Fibroblast of skin of back (primary cell): ENCODE results near the gene TNS1.
A peak's percentile ranks its signal among the peaks of the same experiment; 100 is the strongest.

Experiments used
- DNase-seq: peaks from one replicate; pipeline ENCODE4 v3.0.0-alpha.2; 2013

TNS1 gene

DNA sequence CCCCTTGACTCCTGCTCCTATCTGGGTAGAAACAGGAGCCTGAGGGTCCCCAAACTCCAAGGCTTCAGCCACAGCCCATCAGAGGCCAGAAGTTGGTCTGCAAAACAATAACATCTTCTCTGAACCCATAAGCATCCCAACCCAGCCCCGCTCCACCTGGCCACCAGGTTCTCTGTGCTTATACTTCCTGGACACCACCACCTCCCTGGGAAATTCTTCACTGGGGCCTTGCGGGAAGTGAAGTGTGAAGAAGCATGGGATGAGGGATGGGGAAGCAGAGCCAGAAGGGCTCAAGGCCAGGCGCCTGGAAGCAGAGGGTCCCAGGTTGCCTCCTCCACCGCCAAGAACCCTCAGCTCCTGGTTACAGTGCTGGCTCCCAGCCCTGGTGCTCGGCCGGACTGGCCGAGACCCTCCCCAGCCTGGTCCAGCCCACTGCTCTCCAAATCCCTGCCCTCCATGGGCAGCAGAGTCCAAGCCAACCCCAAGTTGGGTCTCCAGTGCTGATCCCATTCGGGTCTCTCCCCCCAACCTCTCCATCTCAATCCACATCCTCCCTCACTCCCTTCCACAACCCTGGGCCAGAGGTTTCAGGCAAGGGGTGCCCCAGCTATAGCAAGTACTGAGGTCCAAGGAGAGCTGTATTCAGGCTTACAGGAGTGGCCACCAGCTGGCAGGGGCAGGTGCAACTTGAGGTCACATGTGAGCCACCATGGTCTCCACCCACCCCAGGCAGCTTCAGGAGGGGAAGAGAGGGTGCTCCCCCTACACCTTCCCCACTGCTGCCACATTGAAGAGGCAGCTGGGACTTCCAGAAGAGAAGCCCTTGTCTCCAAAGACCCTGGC, 60.7 kb downstream of the TNS1 start:
- no peak for DNase-seq

DNA sequence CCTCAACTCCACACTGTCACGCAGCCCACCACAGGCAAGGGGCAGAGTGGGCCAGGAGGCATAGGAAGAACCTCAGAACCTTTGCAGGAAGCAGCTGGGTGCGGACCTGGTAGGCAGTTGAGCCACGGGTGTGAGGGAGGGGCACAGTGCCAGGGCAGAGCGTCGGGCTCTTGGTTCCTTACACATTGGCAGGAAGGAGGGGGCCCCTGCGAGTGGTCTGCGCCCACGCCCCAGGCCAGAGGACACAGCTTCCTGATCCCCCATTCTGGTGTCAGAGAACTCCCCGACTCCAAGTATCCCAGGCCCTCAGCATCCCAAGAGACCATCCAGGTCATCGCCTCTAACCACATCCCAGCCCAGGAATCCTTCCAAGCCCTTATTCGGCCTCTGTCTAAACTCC, 61.5 kb downstream of the TNS1 start:
- DNase-seq, result no peak

DNA sequence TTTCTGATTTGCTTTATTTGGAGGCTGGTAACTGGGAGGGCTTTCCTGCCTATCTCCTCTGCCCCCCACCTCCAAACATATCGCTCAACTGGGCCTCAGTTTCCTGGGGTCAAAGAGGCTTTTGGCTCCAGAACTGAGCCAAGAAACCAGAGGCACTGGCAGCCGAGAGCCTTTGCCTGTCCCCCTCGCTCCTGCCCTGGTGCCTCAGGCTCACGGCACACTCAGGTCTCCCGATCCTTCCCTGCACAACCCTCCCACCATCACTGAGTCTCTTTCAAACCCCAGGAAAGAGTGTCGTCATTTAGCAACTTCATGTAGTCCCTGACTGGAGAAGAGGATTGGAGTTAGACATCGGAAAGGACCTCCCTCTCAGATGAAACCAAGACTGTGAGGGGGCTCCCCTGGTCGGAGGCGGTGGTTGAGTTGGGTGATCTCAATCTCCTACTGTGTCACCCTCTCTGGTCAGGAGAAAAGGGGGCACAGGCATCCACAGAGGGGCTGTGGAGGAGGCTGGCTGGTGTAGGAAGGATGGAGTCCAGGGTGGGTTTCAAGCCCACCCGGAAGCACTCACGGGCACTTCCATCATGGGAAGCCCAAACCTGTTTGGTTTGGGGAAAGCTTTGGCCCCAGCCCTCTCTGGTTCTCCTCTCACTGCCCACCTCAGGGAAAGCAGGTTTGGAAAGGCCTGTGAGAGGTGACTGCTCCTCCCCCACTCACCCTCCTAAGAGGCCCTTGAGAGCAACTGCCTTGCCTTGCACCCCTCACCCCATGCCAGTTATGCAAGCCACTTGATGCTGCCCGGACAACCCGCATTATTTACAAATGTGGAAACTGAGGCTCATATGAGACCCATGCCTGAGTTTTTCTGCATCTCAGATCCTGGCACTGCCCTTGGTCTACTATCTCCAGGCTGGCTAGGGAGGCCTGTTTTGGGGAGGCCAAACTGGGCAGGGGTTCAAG, 62.3 kb downstream of the TNS1 start:
- no peak for DNase-seq

DNA sequence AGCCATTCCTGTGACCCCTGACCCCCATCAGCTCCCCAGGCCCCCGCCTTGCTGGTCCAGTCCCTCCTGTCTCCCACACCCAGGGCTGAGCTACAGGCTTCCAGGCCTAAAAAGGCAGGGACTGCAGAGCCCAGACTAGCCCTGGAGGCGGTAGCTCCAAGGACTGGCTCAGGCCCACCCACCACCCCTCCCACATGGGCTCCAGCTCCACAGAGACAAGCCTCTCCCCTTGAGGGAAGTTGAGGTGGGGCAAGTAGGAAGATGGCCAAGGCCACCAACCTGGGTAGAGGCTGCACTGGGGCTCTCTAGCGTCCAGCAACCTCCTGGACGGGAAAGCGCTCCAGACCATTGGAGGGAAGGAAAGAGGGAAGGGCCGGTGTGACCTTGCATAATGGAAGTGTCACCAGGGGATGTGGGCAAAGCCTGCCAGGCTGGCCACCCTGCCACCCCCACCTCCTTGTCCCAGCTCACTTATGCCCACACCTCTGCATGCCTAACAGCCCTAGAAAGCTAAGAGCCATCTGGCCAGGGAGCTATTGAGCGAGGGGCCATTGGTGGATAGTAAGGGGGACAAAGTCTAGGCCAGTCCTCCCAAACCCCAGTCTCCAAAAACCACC, 63.1 kb downstream of the TNS1 start:
- DNase-seq, result no peak

DNA sequence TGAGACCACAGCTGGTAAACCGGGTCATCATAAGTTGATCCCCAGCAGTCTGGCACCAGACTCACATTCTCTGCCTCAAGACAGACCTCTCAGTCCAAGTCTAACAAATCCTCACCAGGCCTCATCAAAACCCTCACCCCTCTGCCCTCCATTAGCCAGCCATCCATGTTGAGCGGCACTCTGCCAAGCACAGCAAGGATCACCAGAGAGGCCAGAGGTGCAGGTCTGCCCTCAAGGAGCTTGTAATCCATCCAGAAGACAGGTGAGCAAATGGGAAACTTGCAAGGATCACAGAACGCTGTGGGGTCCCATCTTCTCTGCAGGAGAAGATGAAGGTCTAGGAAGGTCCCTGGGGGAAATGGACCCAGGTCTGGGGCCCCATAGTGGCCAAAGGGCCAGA, 63.6 kb downstream of the TNS1 start:
- no peak for DNase-seq

DNA sequence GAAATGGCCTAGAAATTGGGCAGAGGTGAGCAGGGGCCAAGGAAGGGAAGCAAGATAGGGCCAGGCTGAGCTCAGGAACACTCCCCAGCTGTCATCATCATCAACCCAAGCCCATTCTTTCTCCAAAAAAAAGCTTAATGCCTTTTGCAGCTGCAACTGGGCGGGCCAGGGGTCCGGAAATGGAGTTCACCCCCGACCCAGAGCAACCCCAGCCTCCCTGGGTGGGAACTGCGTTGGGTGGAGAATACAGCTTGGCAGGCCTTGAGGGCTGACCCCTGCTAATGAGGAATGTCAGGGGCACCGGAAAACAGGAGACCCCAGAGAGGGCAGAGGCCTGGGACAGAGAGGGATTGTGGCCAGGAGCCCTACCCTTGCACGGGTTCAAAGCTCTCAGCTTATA, 64.8 kb downstream of the TNS1 start:
- no peak for DNase-seq

DNA sequence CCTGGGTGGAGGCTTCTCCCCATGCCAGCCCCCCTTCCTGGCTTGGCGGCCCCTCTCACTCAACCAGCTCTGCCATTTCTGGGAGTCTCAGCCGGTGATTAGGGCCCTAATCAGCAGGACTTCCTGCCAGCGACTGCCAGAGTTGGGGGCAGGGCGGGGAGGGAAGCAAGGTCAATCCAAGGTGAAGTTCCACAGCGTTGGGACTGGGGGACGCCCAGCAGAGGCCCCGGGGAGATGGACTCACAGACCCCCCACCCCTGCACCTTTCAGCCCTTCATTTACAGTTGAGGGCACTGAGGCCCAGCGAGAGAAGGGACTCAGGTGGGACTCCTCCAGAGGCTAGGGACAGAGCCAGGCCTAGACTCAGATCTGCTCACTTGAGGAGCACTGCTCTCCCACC, 65.3 kb downstream of the TNS1 start:
- no peak for DNase-seq

DNA sequence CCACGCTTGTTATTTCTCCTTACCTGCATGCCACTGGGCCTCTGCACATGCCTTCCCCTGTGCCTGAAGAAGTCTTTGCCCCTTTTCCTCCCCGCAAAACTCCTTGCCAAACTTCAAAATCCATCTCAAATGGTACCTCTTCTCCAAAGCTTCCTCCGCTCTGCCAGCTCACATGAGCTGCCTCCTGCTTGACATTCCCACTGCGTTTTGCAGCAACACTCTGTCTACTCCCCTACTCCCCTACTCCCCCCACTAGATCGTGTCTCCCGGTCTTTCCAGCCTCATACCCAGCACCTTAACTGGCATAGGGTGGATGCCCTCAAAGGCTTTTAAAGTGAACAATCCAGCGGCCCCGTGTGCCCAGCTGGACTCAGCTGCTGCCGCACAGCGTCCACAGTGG, 65.8 kb downstream of the TNS1 start:
- no peak for DNase-seq

DNA sequence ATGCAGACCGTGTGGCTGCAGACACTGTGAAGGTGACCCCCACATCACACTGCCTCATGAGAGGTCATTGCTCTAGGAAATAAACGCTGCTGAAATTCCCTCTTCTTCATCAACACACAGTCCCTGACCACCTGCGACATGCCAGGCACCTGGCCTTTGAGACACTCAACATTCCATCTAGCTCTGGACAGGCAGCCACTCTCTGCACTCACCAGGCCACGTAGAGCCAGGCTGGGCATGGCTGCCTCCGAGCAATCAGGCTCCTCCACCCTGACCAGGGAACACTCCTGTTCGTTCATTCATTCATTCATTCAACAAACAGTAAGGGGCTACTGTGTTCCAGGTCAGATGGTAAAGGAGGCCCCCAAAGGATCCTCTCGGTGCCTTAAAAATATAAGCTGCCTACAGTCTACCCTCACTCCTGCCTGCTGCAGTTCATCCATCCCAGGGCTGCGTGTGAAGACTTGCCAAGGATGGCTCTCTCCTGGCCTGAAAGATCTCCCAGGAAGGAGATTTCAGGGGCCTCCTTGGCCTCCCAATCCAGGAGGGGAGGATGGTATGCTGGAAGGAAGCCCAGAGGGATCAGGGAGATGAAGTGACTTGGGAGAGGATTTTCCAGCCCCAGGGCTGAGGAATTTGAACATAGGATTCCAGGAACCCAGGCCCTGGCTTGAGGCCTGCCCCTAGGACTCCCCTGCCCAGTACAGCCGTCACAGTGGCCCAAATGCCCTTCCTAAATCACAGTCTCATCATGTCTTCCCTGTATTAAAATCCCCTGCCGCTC, 66.7 kb downstream of the TNS1 start:
- peak; percentile 91 for DNase-seq

DNA sequence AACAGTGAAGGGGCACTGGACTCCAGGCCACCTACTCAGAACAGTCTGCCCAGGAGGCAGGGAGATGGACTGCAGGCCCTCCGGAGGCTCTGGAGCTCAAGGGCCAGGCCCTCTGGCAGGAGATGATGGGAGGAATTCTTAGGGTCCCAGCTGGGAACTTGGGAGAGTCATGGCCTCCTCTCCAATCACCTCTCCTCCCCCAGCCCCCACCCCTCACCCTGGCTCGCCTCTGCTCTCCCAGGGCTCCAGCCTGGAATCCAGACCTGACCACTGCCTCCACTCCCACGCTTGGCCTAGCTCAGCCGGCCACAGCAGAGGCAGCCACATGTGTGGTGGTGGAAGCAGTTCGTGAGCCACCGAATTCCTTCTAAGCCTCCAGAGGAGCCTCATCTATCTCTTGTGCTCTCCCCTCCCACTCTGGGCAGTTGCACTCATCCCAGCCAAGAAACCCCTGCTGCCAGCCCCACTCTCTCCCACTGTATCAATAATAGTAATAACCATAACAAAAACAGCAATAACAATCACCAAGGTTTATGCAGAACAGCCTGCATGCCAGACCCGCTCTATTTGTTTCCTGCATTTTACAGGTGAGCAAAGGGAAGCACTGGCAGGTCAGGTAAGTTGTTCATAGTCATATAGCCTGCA, 67.4 kb downstream of the TNS1 start:
- peak; percentile 81 for DNase-seq

DNA sequence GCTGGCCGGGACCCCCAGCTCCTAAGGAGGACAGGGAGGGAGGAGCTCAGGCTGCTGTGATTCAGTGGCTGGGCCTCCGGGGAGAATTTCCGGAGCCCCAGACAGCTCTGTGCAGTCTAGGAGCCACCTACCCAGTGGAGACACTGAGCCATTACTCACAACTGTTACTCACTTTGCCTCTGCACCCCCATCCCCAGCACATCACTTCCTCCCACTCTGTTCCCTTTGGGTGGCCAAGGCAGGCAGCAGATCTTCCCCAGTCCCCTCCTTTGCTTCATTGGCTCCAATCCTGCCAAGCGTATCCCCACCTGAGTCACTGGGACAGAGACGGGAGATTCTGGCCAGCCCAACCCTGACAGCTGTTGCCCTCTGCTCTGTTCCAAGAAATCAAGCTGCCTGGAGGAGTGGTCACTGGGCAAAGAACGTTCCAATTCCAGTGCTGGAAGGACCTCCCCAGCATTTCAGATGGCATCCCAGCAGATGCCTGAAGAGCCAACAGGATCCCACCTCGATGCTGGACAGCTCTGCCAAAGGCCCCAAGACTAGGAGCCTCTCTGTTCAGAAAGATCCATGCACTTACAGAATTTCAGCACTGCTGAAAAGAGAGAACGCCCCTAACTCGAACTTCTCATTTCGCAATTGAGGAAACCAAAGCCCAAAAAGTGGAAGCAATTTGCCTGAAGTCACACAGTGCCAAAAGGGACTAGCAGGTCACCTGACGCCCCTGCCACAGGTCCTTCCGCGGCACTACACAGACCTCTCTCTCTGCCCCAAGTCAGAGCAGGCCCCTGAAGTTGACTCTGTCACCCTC, 68.3 kb downstream of the TNS1 start:
- DNase-seq, result peak; percentile 99

DNA sequence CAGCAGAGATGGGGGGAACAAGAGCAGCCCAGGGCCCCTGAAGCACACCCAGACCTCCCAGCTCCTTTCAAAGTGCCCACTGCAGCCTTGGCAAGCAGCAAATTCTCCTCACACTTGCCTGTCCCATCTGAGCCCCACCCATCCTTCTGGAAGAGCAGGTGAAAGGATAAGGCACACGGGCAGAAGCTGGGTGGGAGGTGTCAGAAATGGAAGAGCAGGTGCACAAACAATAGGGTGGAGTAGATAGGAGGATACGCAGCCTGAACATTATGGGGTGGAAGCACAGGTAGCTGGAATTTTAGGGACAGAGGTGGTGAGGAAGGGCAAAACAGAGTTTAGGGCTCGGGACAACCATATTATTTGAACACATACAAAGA, 69.2 kb downstream of the TNS1 start:
- DNase-seq, result no peak

DNA sequence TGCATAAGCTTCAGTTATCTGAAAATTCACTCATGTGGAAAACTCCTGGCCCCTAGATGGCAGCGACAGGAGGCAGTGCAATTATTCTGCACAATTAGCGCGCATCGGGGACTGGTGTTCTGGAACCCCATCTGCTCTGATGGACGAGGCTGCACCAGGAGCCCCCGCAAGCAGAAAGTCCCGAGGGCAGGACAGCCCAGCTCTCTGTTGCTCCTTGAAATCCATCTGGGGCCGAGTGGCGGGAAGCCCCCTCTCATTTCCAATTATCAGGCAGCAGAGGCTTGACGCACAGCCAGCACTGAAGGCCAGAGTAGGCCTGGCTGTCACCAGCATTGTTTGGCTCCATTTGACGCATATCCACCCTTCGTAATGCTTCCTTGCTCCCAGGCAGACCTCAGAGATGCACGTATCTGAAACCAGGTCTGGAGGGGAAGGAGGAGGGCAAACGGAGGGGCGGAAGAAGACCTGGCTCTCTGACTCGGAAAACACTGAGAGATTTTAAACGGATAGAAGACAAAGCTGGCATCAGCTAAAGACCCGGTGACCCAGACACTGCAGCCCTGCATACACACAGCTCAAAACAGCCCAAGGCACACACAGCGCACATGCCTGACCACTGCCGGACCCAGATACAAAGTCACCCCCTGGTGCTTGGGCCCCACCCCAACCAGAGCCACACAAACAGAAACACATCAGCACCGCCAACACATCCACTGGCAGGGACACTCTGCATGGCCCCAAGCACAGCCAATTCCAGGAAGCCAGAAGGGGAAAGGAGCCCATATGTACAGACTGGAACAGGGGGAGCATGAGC, 69.8 kb downstream of the TNS1 start:
- DNase-seq, result no peak

DNA sequence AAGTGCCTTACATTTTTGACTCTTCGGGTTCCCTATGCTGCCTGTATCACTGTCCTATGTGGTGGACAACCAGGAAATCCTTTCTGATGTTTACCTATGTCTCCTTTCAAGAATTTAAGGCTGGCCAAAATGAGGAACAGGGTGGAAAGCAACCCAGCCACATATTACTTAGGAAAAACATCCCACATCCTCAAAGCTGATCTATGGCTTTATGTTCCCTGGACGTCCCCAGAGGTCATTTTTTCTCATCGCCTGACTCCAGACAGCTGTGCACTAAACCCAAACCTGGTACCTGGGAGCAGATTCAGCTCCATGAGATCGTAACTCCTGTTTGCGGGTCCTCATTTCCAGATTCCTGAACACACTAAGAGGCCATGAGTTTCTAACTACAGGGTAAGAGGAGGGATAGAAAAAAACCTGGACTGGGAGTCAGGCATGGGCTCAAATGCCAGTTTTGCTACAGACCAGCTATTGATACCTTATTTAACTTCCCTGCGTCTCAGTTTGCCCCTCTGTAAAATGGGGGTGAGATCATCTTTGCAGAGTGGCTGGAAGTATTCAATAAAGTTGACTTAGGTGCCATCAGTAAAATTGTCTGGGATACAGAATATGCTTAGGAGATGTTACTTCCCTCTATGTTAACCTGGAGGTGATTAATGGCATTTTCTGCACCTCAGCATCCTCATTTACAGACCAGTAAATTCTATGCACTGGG, 70.8 kb downstream of the TNS1 start:
- no peak for DNase-seq

DNA sequence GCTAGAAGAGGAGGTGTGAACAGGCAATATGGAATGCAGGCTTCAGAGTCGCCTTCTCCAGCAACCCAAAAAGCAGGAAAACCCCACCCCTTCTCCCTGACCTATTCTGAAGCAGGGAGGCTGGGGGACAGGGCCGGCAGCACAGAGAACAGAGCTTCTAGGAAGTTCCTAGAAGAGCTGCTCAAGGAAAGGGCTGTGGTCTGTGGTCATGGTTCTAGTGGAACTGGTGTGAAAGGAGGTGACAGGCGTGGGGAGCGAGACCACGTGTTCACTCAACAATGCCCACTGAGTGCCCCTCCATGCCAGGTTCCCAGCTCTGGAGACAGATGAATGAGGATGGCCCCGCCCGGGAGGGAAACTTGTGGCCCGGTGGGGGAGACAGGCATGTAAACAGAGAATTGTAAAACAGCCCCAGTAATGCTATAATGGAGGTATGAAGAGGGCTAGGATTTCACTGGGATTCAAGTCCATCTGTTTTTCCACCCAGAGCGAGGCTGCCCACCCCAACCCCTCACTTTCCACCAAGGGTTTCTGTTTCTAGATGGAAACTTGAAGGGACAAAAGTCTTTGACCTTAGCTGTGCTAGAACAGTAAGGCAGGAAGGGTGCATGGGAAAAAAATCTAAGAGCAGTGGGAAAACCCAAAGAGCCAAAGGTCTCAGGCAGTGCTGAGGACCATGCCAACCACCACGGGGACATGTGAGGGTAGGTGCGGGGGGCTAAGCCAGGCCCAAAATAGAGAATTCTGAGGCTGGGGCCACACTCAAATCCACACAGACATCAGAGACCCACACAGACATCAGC, 71.8 kb downstream of the TNS1 start:
- DNase-seq, result peak; percentile 68

DNA sequence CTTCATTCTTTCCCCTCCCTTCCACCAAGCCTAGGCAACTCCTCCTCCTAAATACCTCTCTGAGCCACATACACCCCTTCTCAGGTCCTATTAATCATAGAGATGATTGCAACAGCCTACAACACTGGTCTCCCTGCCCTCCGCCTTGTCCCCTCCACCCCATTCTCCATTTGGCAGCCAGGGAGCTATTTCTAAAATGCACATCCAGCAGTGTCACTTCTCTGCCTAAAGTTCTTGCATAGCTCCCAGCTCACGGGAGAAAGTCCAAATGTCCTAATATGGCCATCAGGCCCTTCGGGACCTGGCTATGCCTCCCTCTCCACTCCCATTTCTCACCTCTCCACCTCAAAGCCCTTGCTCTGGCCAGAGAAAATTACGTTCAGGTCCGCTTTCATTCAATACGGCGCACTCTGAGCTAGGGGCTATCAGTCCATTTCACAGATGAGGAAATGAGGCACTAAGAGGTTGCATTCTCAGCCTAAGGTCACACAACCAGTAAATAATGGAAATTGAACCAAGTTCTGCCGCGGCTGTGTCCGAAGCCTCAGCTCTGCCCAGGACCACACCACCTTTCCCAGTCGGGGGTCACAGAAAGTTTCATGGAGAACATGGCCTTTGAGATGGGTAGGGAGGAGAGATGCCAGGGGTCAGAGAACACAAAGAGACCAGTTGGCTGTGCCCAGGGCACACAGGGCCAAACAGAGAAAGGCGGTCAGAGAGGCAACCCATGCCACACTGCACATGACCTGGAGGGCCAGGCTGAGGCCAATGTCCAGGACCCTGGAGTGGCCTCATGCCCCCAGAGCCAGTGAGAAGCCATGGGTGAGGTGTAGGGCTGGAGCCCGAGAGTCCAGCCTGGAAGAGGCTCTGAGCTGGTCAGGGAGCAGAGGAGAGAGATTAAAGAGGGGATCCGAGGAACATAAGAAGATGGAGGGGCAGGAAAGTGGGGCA, 72.8 kb downstream of the TNS1 start:
- peak; percentile 94 for DNase-seq

DNA sequence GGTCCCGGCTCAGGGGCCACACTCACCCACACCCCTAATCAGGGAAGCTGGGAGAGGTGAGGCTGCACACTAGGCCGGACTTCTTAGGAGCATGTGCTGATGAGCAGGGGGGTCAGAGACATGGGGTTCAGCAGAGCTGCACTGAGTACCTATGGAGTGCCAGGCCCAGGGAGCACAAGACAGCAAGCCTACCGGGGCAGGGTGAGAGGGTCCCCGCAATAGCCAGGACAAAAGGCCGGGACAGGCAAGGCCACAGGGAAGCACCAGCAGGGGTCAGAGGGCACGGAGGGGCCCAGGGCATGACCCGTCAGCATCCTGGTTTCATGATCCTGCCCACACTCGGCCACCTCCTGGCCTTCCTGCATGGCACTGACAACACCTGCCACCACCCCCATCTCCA, 73.5 kb downstream of the TNS1 start:
- DNase-seq, result no peak
